HepG2 (cell line): ENCODE results near the gene CACNA1G. TPM values are rescaled to one million over a fixed set of nuclear protein-coding genes. Genes with fewer than 3 reads are reported as not detected.

ENCODE experiments used
- FOXK2 ChIP-seq: fragments of 450-650 bp; IDR thresholded peaks from 2 replicates; pipeline ENCODE4 v1.6.1; 2016
- GLI4 ChIP-seq: sonication (generic); formaldehyde crosslinking; IDR thresholded peaks from 2 replicates; pipeline ENCODE4 v1.5.1; 2020; ENCODE audit warnings: missing genetic modification reagents, mild to moderate bottlenecking, moderate library complexity, borderline replicate concordance
- IKZF4 ChIP-seq: sonication (generic); formaldehyde crosslinking; IDR thresholded peaks from 2 replicates; pipeline ENCODE4 v1.5.1; 2020; ENCODE audit warnings: borderline replicate concordance, mild to moderate bottlenecking, low read depth, missing genetic modification reagents; ENCODE audit errors: not compliant biosample characterization
- LRRFIP1 ChIP-seq: sonication (generic); formaldehyde crosslinking; conservative IDR thresholded peaks from 2 replicates; pipeline ENCODE4 v1.4.0; 2020; ENCODE audit warnings: missing genetic modification reagents
- NAIF1 ChIP-seq: sonication (generic); formaldehyde crosslinking; IDR thresholded peaks from 2 replicates; pipeline ENCODE4 v1.5.0; 2020; ENCODE audit warnings: mild to moderate bottlenecking, missing genetic modification reagents, borderline replicate concordance
- PRDM15 ChIP-seq: sonication (generic); formaldehyde crosslinking; IDR thresholded peaks from 2 replicates; pipeline ENCODE4 v1.4.0; 2020; ENCODE audit warnings: missing genetic modification reagents
- SRSF9 ChIP-seq: fragments of 200-400 bp; formaldehyde crosslinking; IDR thresholded peaks from 2 replicates; pipeline ENCODE4 v1.6.1; 2018; ENCODE audit warnings: borderline replicate concordance, mild to moderate bottlenecking, low read depth, low read length; ENCODE audit not compliant: insufficient read depth, poor library complexity, severe bottlenecking
- TAF1 ChIP-seq: sonication (generic); formaldehyde crosslinking; IDR thresholded peaks from 2 replicates; pipeline ENCODE4 v1.4.0; 2020; ENCODE audit warnings: missing genetic modification reagents
- ZNF24 ChIP-seq: fragments of 450-650 bp; IDR thresholded peaks from 2 replicates; pipeline ENCODE4 v1.6.1; 2017; ENCODE audit warnings: antibody characterized with exemption, mild to moderate bottlenecking
- ZNF354B ChIP-seq: sonication (generic); formaldehyde crosslinking; IDR thresholded peaks from 2 replicates; pipeline ENCODE4 v1.8.0; 2022; ENCODE audit warnings: mild to moderate bottlenecking, missing genetic modification reagents
- ZNF547 ChIP-seq: sonication (generic); formaldehyde crosslinking; IDR thresholded peaks from 2 replicates; pipeline ENCODE4 v1.5.1; 2020; ENCODE audit warnings: mild to moderate bottlenecking, missing genetic modification reagents
- ZSCAN29 ChIP-seq: sonication (generic); formaldehyde crosslinking; conservative IDR thresholded peaks from 2 replicates; pipeline ENCODE4 v1.4.0; 2020; ENCODE audit warnings: mild to moderate bottlenecking, missing genetic modification reagents
- polyA plus RNA-seq, 8 experiments: library from polyadenylated mRNA; depleted of rRNA in 3 of 8; stranded (reverse) in 7 of 8; unstranded in 1 of 8; fragments of >200 nt; fragmentation: Illumina TruSeq in 4 of 8; extraction: Trizol in 4 of 8; gene quantifications; 2 replicates each; pipeline versions ENCODE4 v1.2.1 to v1.2.3, GENCODE V29; 2011 to 2016; ENCODE audit warnings: low read depth in 4 of 8, missing spikeins in 1 of 8, mixed read lengths in 1 of 8; ENCODE audit not compliant: insufficient read depth in 1 of 8
- total RNA-seq, 5 experiments: library from RNA; depleted of rRNA; stranded (reverse); fragments of >200 nt; fragmentation: Illumina TruSeq; extraction: Trizol; gene quantifications; 2 replicates each; pipeline ENCODE4 v1.2.3, GENCODE V29; 2016; ENCODE audit warnings: low read depth in 1 of 5
- TF ChIP-seq, protein P1 (sequence below): sonication (generic); formaldehyde crosslinking; conservative IDR thresholded peaks from 2 replicates; pipeline ENCODE4 v1.4.0; 2020; ENCODE audit warnings: missing genetic modification reagents
- TF ChIP-seq, protein P2 (sequence below): sonication (generic); formaldehyde crosslinking; IDR thresholded peaks from 2 replicates; pipeline ENCODE4 v1.4.0; 2020; ENCODE audit warnings: mild to moderate bottlenecking, missing genetic modification reagents

The CACNA1G gene
- total and polyA plus RNA-seq, 2 of the 13 experiments (the other 11 are each of a cell fraction or from before 2014, with no cell fraction given), result 0.02 TPM; not detected in 1

DNA sequence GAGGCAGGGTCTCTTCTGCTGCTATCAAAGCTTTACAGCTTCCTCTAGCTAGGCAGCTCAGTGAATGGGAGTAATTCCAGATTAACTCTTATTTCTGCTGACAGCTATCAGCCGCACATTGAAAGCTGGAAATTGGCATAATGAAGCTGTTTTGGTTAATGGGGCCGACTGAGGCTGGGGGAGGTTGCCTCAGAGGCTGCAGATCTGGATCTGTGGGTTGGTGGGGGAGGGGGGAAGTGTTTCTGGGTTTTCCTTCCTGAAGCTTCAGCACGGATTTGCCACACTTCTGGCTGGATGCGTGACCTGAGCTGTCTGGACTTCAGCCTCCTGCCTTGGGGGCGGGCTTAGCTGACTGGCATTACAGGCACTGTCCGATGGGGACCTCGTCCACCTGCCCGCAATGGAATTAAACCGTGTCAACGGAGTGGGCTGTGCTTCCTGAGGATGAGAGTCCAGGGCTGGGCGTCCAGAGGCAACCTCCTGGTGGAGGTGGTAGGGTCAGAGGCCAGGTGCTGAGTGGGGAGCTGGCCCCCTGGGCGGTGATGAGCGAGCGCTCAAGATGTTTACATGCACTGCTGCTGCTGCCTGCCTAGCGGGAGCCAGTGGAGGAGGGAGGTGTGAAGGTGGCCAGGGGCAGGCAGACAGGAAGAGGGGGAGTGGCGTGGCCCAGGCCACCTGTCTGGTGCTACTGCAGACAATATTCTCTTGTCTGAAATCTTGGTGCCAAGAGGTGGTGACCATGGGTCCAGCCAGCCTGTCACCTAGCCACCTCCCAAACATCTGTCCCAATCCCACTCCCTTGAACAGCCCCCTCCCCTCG is 67.5 kb downstream of the CACNA1G start (continued):
- TF ChIP-seq NAIF1 (CRISPR knock-in tag), result no peak
- TF ChIP-seq, protein P1, sequence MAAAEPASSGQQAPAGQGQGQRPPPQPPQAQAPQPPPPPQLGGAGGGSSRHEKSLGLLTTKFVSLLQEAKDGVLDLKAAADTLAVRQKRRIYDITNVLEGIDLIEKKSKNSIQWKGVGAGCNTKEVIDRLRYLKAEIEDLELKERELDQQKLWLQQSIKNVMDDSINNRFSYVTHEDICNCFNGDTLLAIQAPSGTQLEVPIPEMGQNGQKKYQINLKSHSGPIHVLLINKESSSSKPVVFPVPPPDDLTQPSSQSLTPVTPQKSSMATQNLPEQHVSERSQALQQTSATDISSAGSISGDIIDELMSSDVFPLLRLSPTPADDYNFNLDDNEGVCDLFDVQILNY (CRISPR knock-in tag), result no peak
- peak; percentile 46; the same call in 1 of the 2 replicates for TF ChIP-seq ZNF547
- TF ChIP-seq FOXK2, result no peak
- TF ChIP-seq, protein P2, sequence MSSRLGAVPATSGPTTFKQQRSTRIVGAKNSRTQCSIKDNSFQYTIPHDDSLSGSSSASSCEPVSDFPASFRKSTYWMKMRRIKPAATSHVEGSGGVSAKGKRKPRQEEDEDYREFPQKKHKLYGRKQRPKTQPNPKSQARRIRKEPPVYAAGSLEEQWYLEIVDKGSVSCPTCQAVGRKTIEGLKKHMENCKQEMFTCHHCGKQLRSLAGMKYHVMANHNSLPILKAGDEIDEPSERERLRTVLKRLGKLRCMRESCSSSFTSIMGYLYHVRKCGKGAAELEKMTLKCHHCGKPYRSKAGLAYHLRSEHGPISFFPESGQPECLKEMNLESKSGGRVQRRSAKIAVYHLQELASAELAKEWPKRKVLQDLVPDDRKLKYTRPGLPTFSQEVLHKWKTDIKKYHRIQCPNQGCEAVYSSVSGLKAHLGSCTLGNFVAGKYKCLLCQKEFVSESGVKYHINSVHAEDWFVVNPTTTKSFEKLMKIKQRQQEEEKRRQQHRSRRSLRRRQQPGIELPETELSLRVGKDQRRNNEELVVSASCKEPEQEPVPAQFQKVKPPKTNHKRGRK (CRISPR knock-in tag), result no peak
- peak; percentile 71; the same call in 1 of the 2 replicates for TF ChIP-seq ZSCAN29 (CRISPR knock-in tag)
- TF ChIP-seq GLI4 (CRISPR knock-in tag), result no peak
- no peak; the same call in 1 of the 2 replicates for TF ChIP-seq TAF1 (CRISPR knock-in tag)
- no peak for TF ChIP-seq SRSF9
- no peak for TF ChIP-seq ZNF354B (CRISPR knock-in tag)
- TF ChIP-seq LRRFIP1 (CRISPR knock-in tag), result no peak
- TF ChIP-seq PRDM15 (CRISPR knock-in tag), result no peak
- no peak for TF ChIP-seq IKZF4 (CRISPR knock-in tag)
- TF ChIP-seq ZNF24, result no peak
